Measurements from ENCODE around the gene USP36.

GRCh38 chr17:78806451-78806850, 34.2 kb downstream of the USP36 start:
- no peak for TF ChIP-seq POLR2A (IDR thresholded peaks at IDR 0.05; ENCODE audit: low read length)
- no peak for TF ChIP-seq GATA1 (IDR thresholded peaks at IDR 0.05; ENCODE audit: low read depth, low read length)

Measured in erythroblast (primary cell).